ENCODE measurements around the gene SERPINC1. TPM values are rescaled to one million over a fixed set of nuclear protein-coding genes. Genes with fewer than 3 reads are reported as not detected.
"Not testable (repeated sequence)": the region's sequence is repeated elsewhere in the genome, so short reads cannot be mapped to it uniquely, and the experiment has no call there.

Gene SERPINC1
- total RNA-seq, 1 donor from 2014 or later = 3.7 TPM

GRCh38 chr1:173889885-173890284 is 27.2 kb downstream of the SERPINC1 start:
- Histone ChIP-seq H3K27me3 (no peaks in the 10 kb centered on the region), H3K36me3 (peaks cover 20 to 36% of the 10 kb centered on the region in 2 donors), H3K4me1 (no peaks in the 10 kb centered on the region), H3K27ac (no peak overlapping the region), H3K4me3 (no peak overlapping the region), H3K9me3 (no peaks in the 10 kb centered on the region)
- intact Hi-C loops (cut with DNase I) = no loop called here
- TF ChIP-seq CTCF (IDR thresholded peaks at IDR 0.05) = no peak
- no peak for DNase-seq (ENCODE audit: low spot score in 2 of 2)

DNA sequence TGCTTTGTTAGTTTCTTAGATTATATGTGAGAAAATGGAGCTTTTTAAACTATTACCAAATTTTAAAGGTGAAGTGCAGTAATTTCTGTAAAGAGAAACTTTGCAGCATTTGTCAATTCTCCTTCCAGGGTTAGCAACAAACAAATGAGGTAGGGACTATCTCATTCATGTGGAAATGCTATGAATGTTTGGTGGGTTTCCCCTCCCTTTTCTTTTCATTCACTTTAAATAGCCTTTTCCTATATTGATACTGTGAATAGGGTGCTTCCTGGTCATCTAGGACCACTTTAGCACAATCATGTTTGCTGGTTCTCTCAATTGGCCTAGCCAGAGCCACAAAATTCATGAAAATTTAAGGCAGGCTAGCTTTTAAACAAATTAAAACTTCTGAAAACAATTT is 28.4 kb downstream of the SERPINC1 start:
- no peak for DNase-seq (ENCODE audit: low spot score in 2 of 2)
- H3K36me3 ChIP-seq = peaks cover 20 to 37% of the 10 kb centered on the region in 2 donors
- H3K9me3 ChIP-seq = no peaks in the 10 kb centered on the region
- no peak overlapping the region for H3K27ac ChIP-seq
- TF ChIP-seq CTCF (IDR thresholded peaks at IDR 0.05) = no peak
- H3K4me1 ChIP-seq = no peaks in the 10 kb centered on the region
- intact Hi-C loops (cut with DNase I) = no loop called here
- no peaks in the 10 kb centered on the region for H3K27me3 ChIP-seq
- no peak overlapping the region for H3K4me3 ChIP-seq

DNA sequence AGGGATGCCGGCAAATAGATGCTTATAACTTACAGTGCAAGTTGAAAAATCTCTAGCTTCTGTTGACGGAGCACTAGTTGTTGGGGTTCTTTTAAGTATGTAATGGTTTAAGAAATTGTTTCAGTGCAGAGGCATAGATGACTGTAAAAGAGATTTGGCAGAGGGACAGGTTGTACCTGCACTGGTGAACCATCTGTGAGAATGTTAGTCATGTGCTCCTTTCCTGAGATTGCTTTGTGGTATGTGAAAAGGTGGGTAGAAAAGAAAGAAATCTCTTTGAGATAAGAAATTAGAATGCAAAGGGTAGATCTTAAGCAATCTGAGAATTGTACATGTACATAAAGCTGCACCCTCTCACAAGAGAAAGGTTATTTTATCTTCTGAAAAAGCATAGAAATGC is 29.5 kb downstream of the SERPINC1 start:
- TF ChIP-seq CTCF (IDR thresholded peaks at IDR 0.05) = no peak

GRCh38 chr1:173886746-173887611 is 30.1 kb downstream of the SERPINC1 start:
- H3K9me3 ChIP-seq = no peaks in the 10 kb centered on the region

More for the DNA sequence above, 29.5 kb downstream of the SERPINC1 start:
- Histone ChIP-seq H3K27ac (no peak overlapping the region), H3K4me3 (no peak overlapping the region), H3K27me3 (no peaks in the 10 kb centered on the region), H3K4me1 (no peaks in the 10 kb centered on the region), H3K9me3 (no peaks in the 10 kb centered on the region), H3K36me3 (peaks cover 20 to 37% of the 10 kb centered on the region in 2 donors)
- intact Hi-C loops (cut with DNase I) = no loop called here
- DNase-seq (ENCODE audit: low spot score in 2 of 2) = no peak

DNA sequence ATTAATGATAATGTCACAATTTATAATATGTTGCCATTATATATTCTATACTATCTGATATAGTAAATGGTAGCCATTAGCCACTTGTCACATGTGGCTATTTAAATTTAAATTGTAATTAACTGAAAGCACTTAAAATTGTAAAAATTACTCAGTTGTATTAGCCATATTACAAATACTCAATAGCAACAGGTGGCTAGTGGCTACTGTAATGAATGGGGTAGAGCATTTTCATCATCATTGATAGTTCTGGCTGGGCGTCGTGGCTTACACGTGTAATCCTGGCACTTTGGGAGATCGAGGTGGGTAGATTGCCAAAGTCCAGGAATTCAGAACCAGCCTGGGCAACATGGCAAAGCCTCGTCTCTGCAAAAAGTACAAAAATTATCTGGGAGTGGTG is 32.4 kb downstream of the SERPINC1 start:
- intact Hi-C loops (cut with DNase I) = no loop called here
- no peak for TF ChIP-seq CTCF (IDR thresholded peaks at IDR 0.05)
- no peak for DNase-seq (ENCODE audit: low spot score in 2 of 2)
- Histone ChIP-seq H3K4me1 (no peaks in the 10 kb centered on the region), H3K9me3 (no peaks in the 10 kb centered on the region), H3K27me3 (no peaks in the 10 kb centered on the region), H3K36me3 (peaks cover 20 to 42% of the 10 kb centered on the region in 2 donors), H3K4me3 (no peak overlapping the region), H3K27ac (no peak overlapping the region)

More at GRCh38 chr1:173886746-173887611, 30.1 kb downstream of the SERPINC1 start:
- no peaks in the 10 kb centered on the region for H3K27me3 ChIP-seq
- H3K4me1 ChIP-seq = no peaks in the 10 kb centered on the region
- no peak overlapping the region for H3K27ac ChIP-seq
- H3K4me3 ChIP-seq = no peak overlapping the region
- DNase-seq (ENCODE audit: low spot score in 2 of 2) = no peak
- peaks cover 20 to 37% of the 10 kb centered on the region in 2 donors for H3K36me3 ChIP-seq
- no peak for TF ChIP-seq CTCF (IDR thresholded peaks at IDR 0.05)
- intact Hi-C loops (cut with DNase I) = no loop called here

DNA sequence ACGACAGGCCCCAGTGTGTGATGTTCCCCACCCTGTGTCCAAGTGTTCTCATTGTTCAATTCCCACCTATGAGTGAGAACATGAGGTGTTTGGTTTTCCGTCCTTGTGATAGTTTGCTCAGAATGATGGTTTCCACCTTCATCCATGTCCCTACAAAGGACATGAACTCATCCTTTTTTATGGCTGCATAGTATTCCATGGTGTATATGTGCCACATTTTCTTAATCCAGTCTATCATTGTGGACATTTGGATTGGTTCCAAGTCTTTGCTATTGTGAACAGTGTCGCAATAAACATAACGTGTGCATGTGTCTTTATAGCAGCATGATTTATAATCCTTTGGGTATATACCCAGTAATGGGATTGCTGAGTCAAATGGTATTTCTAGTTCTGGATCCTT is 36.0 kb downstream of the SERPINC1 start:
- H3K9me3 ChIP-seq; H3K4me3 ChIP-seq; intact Hi-C loops (cut with DNase I); H3K27ac ChIP-seq; H3K4me1 ChIP-seq; DNase-seq (ENCODE audit: low spot score in 2 of 2); H3K27me3 ChIP-seq: not testable (repeated sequence)
- H3K36me3 ChIP-seq = peaks cover 13 to 46% of the 10 kb centered on the region in 2 donors
